ENCODE data around the gene IRAK2. TPM values are rescaled to one million over a fixed set of nuclear protein-coding genes. Genes with fewer than 3 reads are reported as not detected.

The IRAK2 gene
- total and polyA plus RNA-seq, 2 donors (not counting 3 experiments of a cell fraction or from before 2014, with no cell fraction given) = 7.9 to 10.0 TPM

GRCh38 chr3:10242182-10243065 is 77.7 kb downstream of the IRAK2 start:
- no peak overlapping the region for H3K9ac ChIP-seq (replicated peaks; ENCODE audit: extremely low read depth, insufficient read depth, low read length)
- H3K79me2 ChIP-seq (ENCODE audit: control insufficient read depth, insufficient read depth, low read length) = no peaks in the 10 kb centered on the region
- no peak overlapping the region for H2AFZ ChIP-seq (ENCODE audit: low read depth, low read length)
- intact Hi-C loops (cut with micrococcal nuclease) (no loop called here), dilution Hi-C loops (cut with MboI; ENCODE audit: extremely low pct_ligation_motif_present, low sequenced_read_pairs) (no loop called here)
- no peak overlapping the region for H3K4me2 ChIP-seq (ENCODE audit: insufficient read depth, low read length)
- peaks cover 3% of the 10 kb centered on the region in 2 experiments for H3K36me3 ChIP-seq (ENCODE audit: control insufficient read depth in 2 of 2, extremely low read depth in 1 of 2, insufficient read depth in 2 of 2, low read length in 2 of 2)
- no peaks in the 10 kb centered on the region for H3K4me1 ChIP-seq (ENCODE audit: control insufficient read depth, extremely low read depth, insufficient read depth, low read length)
- H3K9me1 ChIP-seq (replicated peaks; ENCODE audit: control insufficient read depth, extremely low read depth, insufficient read depth, low read length) = no peaks in the 10 kb centered on the region
- H3K9me3 ChIP-seq (replicated peaks; ENCODE audit: control insufficient read depth, insufficient read depth, low read length) = no peaks in the 10 kb centered on the region
- no peak overlapping the region for H3K27ac ChIP-seq (ENCODE audit: insufficient read depth, low read depth, low read length)
- no peak for TF ChIP-seq CTCF (IDR thresholded peaks at IDR 0.05; ENCODE audit: extremely low read depth in 1 of 2, insufficient read depth in 1 of 2, low read depth in 1 of 2, low read length in 2 of 2)
- TF ChIP-seq POLR2A (IDR thresholded peaks at IDR 0.05; ENCODE audit: low read depth, low read length) = no peak
- TF ChIP-seq POLR2AphosphoS5 (IDR thresholded peaks at IDR 0.05; ENCODE audit: insufficient read depth, low read depth, low read length) = no peak
- TF ChIP-seq MAX (IDR thresholded peaks at IDR 0.05; ENCODE audit: insufficient read depth, insufficient read length) = no peak
- TF ChIP-seq EZH2 (IDR thresholded peaks at IDR 0.05; ENCODE audit: borderline replicate concordance, low read depth, low read length, severe bottlenecking) = no peak
- TF ChIP-seq FOS (IDR thresholded peaks at IDR 0.05; ENCODE audit: borderline replicate concordance, insufficient read depth, low read length) = no peak
- TF ChIP-seq GATA2 (IDR thresholded peaks at IDR 0.05; ENCODE audit: insufficient read depth, insufficient read length, low read depth, low read length) = no peak
- no peak for TF ChIP-seq MYC (IDR thresholded peaks at IDR 0.05; ENCODE audit: low read depth, low read length)
- no peaks in the 10 kb centered on the region for H3K27me3 ChIP-seq (ENCODE audit: control insufficient read depth in 2 of 2, insufficient read depth in 2 of 2, low read length in 2 of 2)
- H3K4me3 ChIP-seq (replicated peaks in 1 of 3; ENCODE audit: insufficient read depth in 1 of 3, low read depth in 1 of 3, low read length in 3 of 3) = no peak overlapping the region
- ChIA-PET POLR2A (no interaction called here), CTCF (interaction anchor here (2.2 kb wide), 1 partner anchor 22 kb away, joined by 6 read pairs; no protein-coding TSS in a partner anchor)
- DNase-seq (ENCODE audit: low read depth, low spot score) (no peak), FAIRE-seq (no peak)
- no TSS peak for BruUV-seq (replicated peaks)
- H4K20me1 ChIP-seq (replicated peaks; ENCODE audit: control insufficient read depth, extremely low read depth, insufficient read depth, low read length) = no peaks in the 10 kb centered on the region
